Esophagus squamous epithelium (tissue), 5 donors: ENCODE measurements around the gene LRRC4C. TPM values are rescaled to one million over a fixed set of nuclear protein-coding genes. Genes with fewer than 3 reads are reported as not detected.

ENCODE experiments used
- DNase-seq: peaks from one replicate; lab custom pipeline; 2025; lab: John Stamatoyannopoulos, UW
- H3K27ac ChIP-seq, 4 donors: fragments of 200-600 bp; sonication (generic); one replicate each; pipeline ENCODE4 v1.5.1; 2016 to 2019; ENCODE audit warnings: mild to moderate bottlenecking in 1 of 4
- H3K27me3 ChIP-seq, 4 donors: fragments of 200-600 bp; sonication (generic); 1 replicate in 3 of 4; 2 replicates in 1 of 4; pipeline versions ENCODE4 v1.5.1 to v1.6.0; 2017 to 2021; ENCODE audit warnings: antibody characterized with exemption in 1 of 4
- H3K36me3 ChIP-seq, 3 donors: fragments of 200-600 bp; sonication (generic); one replicate each; pipeline ENCODE4 v1.5.1; 2016 to 2019
- H3K4me1 ChIP-seq, 3 donors: fragments of 200-600 bp; sonication (generic); one replicate each; pipeline ENCODE4 v1.5.1; 2017 to 2019
- H3K4me3 ChIP-seq, 4 donors: fragments of 200-600 bp; sonication (generic); 1 replicate in 3 of 4; 2 replicates in 1 of 4; pipeline ENCODE4 v1.5.1; 2016 to 2019; ENCODE audit warnings: mild to moderate bottlenecking in 2 of 4, moderate library complexity in 1 of 4
- H3K9me3 ChIP-seq, 3 donors: fragments of 200-600 bp; sonication (generic); one replicate each; pipeline ENCODE4 v1.5.1; 2016 to 2019
- POLR2A ChIP-seq, 4 donors: fragments of 450-650 bp; IDR thresholded peaks; one replicate each; pipeline ENCODE4 v1.6.1; 2017; ENCODE audit warnings: antibody characterized with exemption in 4 of 4, mild to moderate bottlenecking in 4 of 4, moderate library complexity in 3 of 4
- WGBS, 2 donors: methylation state at CpG; one replicate each; pipeline ENCODE4 v1.1.5; 2018; 5-methylcytosine and 5-hydroxymethylcytosine counted together
- intact Hi-C: fragments of 100-400 bp; cut with DNase I; formaldehyde crosslinking; loops from one replicate; pipeline ENCODE4 v1.15.0; 2022
- total RNA-seq, 4 donors: library from RNA; depleted of rRNA; stranded (reverse); fragments of >200 nt; gene quantifications; one replicate each; pipeline ENCODE4 v1.1.0, GENCODE V29; 2016
- TF ChIP-seq, protein P1 (sequence below), 6 experiments: fragments of 450-650 bp in 4 of 6; fragments of 200-600 bp in 2 of 6; sonication (generic) in 2 of 6; IDR thresholded peaks; one replicate each; pipeline ENCODE4 v1.5.1; 2016 to 2019; ENCODE audit warnings: antibody characterized with exemption in 6 of 6, mild to moderate bottlenecking in 4 of 6, moderate library complexity in 4 of 6
- donor health status: DM: yes; HTN: yes; CAD: no.

The LRRC4C gene
- total RNA-seq, 4 donors from 2014 or later = 0.09 to 0.38 (median 0.30) TPM; not detected in 1

GRCh38 chr11:40274017-40274416, 1185.4 kb downstream of the LRRC4C start:
- no peak for TF ChIP-seq POLR2A (IDR thresholded peaks at IDR 0.05)
- TF ChIP-seq, protein P1, sequence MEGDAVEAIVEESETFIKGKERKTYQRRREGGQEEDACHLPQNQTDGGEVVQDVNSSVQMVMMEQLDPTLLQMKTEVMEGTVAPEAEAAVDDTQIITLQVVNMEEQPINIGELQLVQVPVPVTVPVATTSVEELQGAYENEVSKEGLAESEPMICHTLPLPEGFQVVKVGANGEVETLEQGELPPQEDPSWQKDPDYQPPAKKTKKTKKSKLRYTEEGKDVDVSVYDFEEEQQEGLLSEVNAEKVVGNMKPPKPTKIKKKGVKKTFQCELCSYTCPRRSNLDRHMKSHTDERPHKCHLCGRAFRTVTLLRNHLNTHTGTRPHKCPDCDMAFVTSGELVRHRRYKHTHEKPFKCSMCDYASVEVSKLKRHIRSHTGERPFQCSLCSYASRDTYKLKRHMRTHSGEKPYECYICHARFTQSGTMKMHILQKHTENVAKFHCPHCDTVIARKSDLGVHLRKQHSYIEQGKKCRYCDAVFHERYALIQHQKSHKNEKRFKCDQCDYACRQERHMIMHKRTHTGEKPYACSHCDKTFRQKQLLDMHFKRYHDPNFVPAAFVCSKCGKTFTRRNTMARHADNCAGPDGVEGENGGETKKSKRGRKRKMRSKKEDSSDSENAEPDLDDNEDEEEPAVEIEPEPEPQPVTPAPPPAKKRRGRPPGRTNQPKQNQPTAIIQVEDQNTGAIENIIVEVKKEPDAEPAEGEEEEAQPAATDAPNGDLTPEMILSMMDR (IDR thresholded peaks at IDR 0.05) = no peak
- no peaks in the 10 kb centered on the region for H3K9me3 ChIP-seq
- no peak overlapping the region for H3K4me3 ChIP-seq
- intact Hi-C loops = no loop called here
- no peaks in the 10 kb centered on the region for H3K27me3 ChIP-seq
- WGBS, 2 donors = 44 to 59% methylated on average over 3 of the region's 3 CpGs
- no peaks in the 10 kb centered on the region for H3K4me1 ChIP-seq
- no peaks in the 10 kb centered on the region for H3K36me3 ChIP-seq
- DNase-seq = no peak
- H3K27ac ChIP-seq = no peak overlapping the region

DNA sequence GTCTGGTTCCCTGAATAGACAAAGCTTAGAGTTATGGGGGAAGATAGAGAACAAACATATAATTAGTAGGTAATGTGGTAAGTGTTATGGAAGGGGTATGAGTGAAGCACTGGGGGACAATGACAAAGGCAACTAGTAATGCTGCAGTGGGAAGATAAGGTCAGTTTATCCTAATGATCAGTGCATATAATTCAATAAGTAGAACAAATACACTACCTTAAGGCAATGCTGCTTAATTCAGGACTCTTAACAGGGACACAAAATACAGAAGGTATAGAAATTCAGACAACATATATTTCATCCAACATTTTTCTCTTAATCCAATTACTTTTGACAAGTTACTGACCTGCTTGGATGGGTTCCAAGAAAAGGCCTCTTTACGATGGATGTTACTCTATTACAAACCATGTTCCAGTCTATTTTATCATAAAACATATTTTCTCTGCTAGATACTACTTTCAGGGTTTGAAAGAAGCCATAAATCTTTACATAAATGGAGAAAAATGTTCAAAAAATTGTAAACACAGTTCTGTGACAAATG, 1186.2 kb downstream of the LRRC4C start:
- H3K27me3 ChIP-seq = no peaks in the 10 kb centered on the region
- intact Hi-C loops = no loop called here
- DNase-seq = no peak
- TF ChIP-seq, protein P1 (IDR thresholded peaks at IDR 0.05) = no peak
- no peak for TF ChIP-seq POLR2A (IDR thresholded peaks at IDR 0.05)
- 28 to 48% methylated on average over 1 of the region's 1 CpG for WGBS, 2 donors
- no peaks in the 10 kb centered on the region for H3K9me3 ChIP-seq
- H3K36me3 ChIP-seq = no peaks in the 10 kb centered on the region
- H3K27ac ChIP-seq = no peak overlapping the region
- no peak overlapping the region for H3K4me3 ChIP-seq
- H3K4me1 ChIP-seq = no peaks in the 10 kb centered on the region

GRCh38 chr11:40271361-40271760, 1188.1 kb downstream of the LRRC4C start:
- TF ChIP-seq POLR2A (IDR thresholded peaks at IDR 0.05) = no peak
- TF ChIP-seq, protein P1 (IDR thresholded peaks at IDR 0.05) = no peak
- WGBS, 2 donors = 79 to 86% methylated on average over 5 of the region's 5 CpGs
- Histone ChIP-seq H3K9me3 (no peaks in the 10 kb centered on the region), H3K4me3 (no peak overlapping the region), H3K36me3 (no peaks in the 10 kb centered on the region), H3K27ac (no peak overlapping the region), H3K27me3 (no peaks in the 10 kb centered on the region), H3K4me1 (no peaks in the 10 kb centered on the region)
- DNase-seq = no peak
- intact Hi-C loops = no loop called here

DNA sequence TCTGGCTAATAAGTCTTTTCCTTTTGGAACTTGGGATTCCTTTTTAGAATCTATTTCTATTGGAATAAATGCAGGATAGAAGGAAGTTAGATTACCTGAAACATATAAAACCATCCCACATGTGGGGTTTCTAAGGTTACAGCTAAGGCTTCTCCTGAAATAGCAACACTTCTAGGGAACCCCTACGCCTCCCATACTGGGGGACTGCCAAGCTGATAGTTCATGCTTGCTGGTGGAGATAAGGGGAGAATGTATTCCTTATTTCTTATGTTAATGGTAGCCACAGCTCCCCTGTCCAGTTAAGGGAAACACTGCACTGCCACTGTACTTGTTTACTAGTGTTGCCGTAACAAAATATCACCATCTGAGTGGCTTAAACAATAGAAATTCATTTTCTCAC, 1189.6 kb downstream of the LRRC4C start:
- Histone ChIP-seq H3K27me3 (no peaks in the 10 kb centered on the region), H3K4me1 (no peaks in the 10 kb centered on the region), H3K9me3 (no peaks in the 10 kb centered on the region), H3K36me3 (no peaks in the 10 kb centered on the region), H3K4me3 (no peak overlapping the region), H3K27ac (no peak overlapping the region)
- intact Hi-C loops = no loop called here
- DNase-seq = no peak
- 70 to 75% methylated on average over 2 of the region's 2 CpGs for WGBS, 2 donors
- TF ChIP-seq, protein P1 (IDR thresholded peaks at IDR 0.05) = no peak
- TF ChIP-seq POLR2A (IDR thresholded peaks at IDR 0.05) = no peak

DNA sequence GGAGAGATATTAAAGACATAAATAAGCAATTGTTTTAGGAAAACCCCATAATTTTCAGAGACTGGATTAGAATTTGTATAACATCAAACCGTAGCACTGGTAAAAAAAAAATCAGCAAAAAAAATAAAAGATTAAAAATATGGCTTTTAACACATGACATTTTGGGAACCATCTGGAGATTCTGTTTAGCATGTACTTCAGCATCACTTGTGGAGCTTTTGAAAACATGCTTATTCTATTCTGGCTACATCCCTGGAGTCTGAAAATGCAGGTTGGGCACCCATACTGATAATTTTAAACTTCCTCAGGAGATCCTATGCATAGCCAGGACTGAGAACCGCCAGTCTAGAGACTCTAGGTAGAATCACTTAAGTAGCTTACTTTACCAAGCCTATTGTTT, 1190.9 kb downstream of the LRRC4C start:
- Histone ChIP-seq H3K27me3 (no peaks in the 10 kb centered on the region), H3K36me3 (no peaks in the 10 kb centered on the region), H3K4me1 (no peaks in the 10 kb centered on the region), H3K9me3 (no peaks in the 10 kb centered on the region), H3K4me3 (no peak overlapping the region), H3K27ac (no peak overlapping the region)
- 51 to 64% methylated on average over 2 of the region's 2 CpGs for WGBS, 2 donors
- DNase-seq = no peak
- intact Hi-C loops = no loop called here
- TF ChIP-seq, protein P1 (IDR thresholded peaks at IDR 0.05) = no peak
- TF ChIP-seq POLR2A (IDR thresholded peaks at IDR 0.05) = no peak
